Suprapubic skin (tissue), 4 donors: ENCODE results near the gene CRTAC1.

ENCODE experiments used
- POLR2A ChIP-seq, 2 donors: fragments of 450-650 bp; IDR thresholded peaks; one replicate each; pipeline ENCODE4 v1.6.1; 2017; ENCODE audit warnings: antibody characterized with exemption in 2 of 2, mild to moderate bottlenecking in 2 of 2, moderate library complexity in 2 of 2
- POLR2AphosphoS5 ChIP-seq, 3 donors: sonication (generic); formaldehyde crosslinking; IDR thresholded peaks; one replicate each; pipeline ENCODE4 v1.6.1; 2017; ENCODE audit warnings: antibody characterized with exemption in 3 of 3

- TF ChIP-seq POLR2AphosphoS5 (IDR thresholded peaks at IDR 0.05) (no peak), POLR2A (IDR thresholded peaks at IDR 0.05) (no peak)
Observed at GRCh38 chr10:97882142-97883091, 148.0 kb downstream of the CRTAC1 start.
